Coronary artery (tissue), 2 donors: Measurements from ENCODE around the gene FAM193A.

Experiments
- DNase-seq: peaks from one replicate; pipeline ENCODE4 v3.0.0-alpha.2; 2017; ENCODE audit warnings: low spot score
- H3K27ac ChIP-seq, 2 donors: fragments of 200-600 bp; sonication (generic); one replicate each; pipeline ENCODE4 v1.5.1; 2016 to 2019
- H3K4me3 ChIP-seq: fragments of 200-600 bp; sonication (generic); 2 replicates; pipeline ENCODE4 v1.5.1; 2016; ENCODE audit warnings: mild to moderate bottlenecking, moderate library complexity
- TF ChIP-seq, protein P1 (sequence below): fragments of 200-600 bp; sonication (generic); IDR thresholded peaks from one replicate; pipeline ENCODE4 v1.5.1; 2019; ENCODE audit warnings: antibody characterized with exemption

The FAM193A gene

DNA sequence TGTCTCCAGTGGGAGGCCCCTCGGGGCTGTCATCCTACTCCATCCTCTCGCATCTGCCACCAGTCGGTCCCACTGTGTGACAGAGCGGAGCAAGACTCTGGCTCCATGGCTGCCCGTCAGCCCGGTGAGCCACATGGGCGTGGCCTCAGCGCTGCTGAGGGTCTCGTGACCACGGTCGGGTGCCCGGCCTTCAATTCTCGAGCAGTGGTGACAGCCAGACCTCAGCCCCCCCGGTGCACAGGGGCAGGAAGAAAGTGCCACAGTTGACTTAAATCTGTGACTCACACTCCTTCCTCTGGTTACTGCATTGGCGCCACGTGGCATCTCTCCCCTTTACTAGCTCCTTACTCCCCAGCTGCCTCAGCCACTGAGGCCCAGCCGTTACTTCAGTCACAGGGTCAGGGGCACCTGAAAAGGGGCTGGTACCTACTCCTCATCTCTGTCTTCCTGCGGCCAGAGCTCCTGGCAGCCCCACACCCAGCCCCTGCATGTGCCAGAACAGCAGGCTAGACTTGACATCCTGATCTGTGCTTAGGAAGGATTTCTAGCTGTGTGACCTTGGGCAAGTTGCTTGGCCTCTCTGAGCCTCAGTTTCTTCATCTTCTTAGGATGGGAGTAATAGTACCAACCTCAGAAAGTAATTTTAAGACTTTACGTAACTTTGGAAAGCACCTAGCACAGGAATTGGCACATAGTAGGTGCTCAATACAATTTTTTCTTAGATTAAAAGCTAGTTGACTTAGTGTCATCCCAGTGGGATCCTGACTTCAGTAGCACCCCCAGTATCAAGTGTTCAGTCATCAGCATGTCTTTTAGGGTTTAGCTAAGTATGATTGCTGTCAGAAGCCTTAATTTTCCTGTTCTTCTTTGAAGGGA, 153.6 kb downstream of the FAM193A start:
- Histone ChIP-seq H3K4me3 (no peak overlapping the region), H3K27ac (peak overlapping the region in 1 of 2 donors; percentile 54)
- TF ChIP-seq, protein P1, sequence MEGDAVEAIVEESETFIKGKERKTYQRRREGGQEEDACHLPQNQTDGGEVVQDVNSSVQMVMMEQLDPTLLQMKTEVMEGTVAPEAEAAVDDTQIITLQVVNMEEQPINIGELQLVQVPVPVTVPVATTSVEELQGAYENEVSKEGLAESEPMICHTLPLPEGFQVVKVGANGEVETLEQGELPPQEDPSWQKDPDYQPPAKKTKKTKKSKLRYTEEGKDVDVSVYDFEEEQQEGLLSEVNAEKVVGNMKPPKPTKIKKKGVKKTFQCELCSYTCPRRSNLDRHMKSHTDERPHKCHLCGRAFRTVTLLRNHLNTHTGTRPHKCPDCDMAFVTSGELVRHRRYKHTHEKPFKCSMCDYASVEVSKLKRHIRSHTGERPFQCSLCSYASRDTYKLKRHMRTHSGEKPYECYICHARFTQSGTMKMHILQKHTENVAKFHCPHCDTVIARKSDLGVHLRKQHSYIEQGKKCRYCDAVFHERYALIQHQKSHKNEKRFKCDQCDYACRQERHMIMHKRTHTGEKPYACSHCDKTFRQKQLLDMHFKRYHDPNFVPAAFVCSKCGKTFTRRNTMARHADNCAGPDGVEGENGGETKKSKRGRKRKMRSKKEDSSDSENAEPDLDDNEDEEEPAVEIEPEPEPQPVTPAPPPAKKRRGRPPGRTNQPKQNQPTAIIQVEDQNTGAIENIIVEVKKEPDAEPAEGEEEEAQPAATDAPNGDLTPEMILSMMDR: no peak
- no peak for DNase-seq

DNA sequence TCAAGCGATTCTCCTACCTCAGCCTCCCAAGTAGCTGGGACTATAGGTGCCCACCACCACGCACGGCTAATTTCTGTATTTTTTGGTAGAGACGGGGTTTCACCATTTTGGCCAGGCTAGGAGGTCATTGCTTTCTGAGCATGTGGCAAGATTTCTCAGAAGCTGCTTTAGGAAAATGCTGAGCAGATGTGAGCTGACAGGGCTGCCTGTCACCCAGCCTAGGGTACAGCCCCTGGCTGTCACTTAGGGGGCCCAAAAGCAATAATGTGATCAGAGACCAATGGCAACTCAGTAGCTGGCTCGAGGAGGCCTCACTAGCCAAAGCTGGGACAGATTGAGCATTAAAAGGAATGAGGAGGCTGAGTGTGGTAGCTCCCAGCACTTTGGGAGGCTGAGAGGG, 154.9 kb downstream of the FAM193A start:
- Histone ChIP-seq H3K4me3 (no peak overlapping the region), H3K27ac (no peak overlapping the region)
- DNase-seq: no peak
- TF ChIP-seq, protein P1: no peak

DNA sequence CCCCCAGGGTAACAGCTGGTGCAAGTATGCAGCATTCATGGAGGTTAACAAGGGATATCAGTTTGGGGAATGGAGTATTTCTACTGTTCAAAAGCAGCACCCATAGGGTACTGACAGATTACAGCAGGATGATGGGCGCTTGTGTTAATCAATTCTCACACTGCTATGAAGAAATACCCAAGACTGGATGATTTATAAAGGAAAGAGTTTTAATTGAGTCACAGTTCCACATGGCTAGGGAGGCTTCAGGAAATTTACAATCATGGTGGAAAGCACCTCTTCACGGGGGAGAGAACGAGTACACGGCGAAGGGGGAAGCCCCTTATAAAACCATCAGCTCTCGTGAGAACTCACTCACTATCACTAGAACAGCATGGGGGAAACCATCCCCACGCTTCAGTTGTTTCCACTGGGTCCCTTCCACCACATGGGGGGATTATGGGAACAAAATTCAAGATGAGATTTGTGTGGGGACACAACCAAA, 155.5 kb downstream of the FAM193A start:
- TF ChIP-seq, protein P1: no peak
- H3K4me3 ChIP-seq: no peak overlapping the region
- H3K27ac ChIP-seq: no peak overlapping the region

DNA sequence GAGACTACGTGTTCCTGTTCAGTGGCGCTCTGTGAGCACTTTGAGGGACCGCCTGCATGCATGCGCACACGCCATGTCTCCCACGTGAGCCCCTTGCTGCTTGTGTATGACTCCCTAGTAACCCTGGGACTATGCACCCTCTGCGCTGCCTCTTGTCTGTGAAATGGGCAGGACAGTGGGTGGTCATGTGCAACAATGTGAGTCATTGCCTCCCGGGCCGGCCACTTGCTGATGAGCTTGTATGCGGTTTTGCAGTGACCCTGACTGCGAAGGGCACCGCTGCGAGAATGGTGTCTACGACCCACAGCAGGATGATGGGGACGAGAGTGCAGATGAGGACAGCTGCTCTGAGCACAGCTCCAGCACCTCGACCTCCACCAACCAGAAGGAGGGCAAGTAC, 158.2 kb downstream of the FAM193A start:
- TF ChIP-seq, protein P1: no peak
- Histone ChIP-seq H3K4me3 (no peak overlapping the region), H3K27ac (no peak overlapping the region)
- DNase-seq: no peak

More for the DNA sequence above, 155.5 kb downstream of the FAM193A start:
- no peak for DNase-seq

DNA sequence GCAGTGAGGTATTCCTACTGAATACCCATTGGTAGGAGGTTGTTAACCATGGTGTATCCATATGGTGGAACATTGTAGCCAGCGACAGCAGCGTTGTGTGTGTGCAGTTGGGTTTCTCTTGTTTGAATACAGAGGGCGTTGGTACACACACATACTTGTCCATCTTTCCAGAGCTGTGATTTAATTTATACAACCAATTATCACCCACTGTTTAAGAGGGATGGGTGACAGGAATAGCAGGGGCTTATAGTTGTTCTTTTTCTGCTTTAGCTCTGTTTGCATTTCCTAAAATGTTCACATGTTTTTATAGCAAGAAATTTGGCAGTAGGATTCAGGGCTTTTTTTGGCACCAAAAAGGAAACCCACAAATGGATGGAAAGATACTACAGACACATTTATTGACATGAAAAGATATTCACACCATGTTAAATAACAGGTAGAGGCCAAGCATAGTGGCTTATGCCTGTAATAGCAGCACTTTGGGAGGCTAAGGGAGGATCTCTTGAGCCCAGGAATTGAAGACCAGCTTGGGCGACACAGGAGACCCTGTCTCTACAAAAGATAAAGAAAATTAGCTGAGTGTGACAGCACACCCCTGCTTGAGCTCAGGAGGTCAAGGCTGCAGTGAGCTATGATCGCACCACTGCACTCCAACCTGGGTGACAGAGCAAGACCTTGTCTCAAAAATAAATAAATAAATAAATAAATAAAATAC, 159.1 kb downstream of the FAM193A start:
- TF ChIP-seq, protein P1: no peak
- no peak for DNase-seq
- Histone ChIP-seq H3K4me3 (no peak overlapping the region), H3K27ac (no peak overlapping the region)

DNA sequence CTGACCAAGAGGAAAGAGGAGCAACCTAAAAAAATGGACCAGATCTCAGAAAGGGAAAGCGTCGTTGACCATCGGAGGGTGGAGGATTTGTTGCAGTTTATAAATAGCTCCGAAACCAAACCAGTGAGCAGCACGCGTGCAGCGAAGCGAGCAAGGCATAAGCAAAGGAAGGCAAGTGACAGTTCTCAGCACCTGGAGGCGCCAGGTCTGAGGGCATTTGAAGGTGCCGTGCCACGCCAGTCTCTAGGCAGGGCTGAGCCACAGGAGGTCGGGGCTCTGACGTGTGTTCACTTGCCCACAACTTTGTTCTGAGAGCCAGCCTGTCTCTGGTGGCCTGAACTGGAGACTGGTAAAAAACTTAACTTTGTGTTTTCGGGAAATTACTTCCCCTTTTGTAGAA, 160.0 kb downstream of the FAM193A start:
- DNase-seq: no peak
- no peak overlapping the region for H3K27ac ChIP-seq
- TF ChIP-seq, protein P1: no peak
- H3K4me3 ChIP-seq: no peak overlapping the region
